Measurements from ENCODE around the gene GPR50. TPM values are rescaled to one million over a fixed set of nuclear protein-coding genes. Genes with fewer than 3 reads are reported as not detected.

The GPR50 gene
- not detected for total RNA-seq

- Histone ChIP-seq H3K36me3 (no peaks in the 10 kb centered on the region), H3K27ac (no peak within 1 kb of the TSS), H3K9me3 (peaks cover 0 to 5% (median 0%) of the 10 kb centered on the region in 4 donors), H3K4me3 (peak within 1 kb of the TSS in 1 of 4 donors; percentile 26), H3K4me1 (no peaks in the 10 kb centered on the region), H3K27me3 (no peaks in the 10 kb centered on the region)
- TF ChIP-seq CTCF (IDR thresholded peaks at IDR 0.05) (no peak), POLR2A (IDR thresholded peaks at IDR 0.05) (no peak)
- no peak for DNase-seq
Observed at GRCh38 chrX:151176231-151176750, at the start of gene GPR50. GPR50 (plus strand) TSS chrX:151176584; CDS start chrX:151176722, 138 bp downstream.

GRCh38 chrX:151132531-151132930 is 43.9 kb upstream of the GPR50 start:
- TF ChIP-seq POLR2A (IDR thresholded peaks at IDR 0.05) (no peak), CTCF (IDR thresholded peaks at IDR 0.05) (no peak)
- Histone ChIP-seq H3K4me1 (no peaks in the 10 kb centered on the region), H3K9me3 (no peaks in the 10 kb centered on the region), H3K27ac (no peak overlapping the region), H3K4me3 (no peak overlapping the region), H3K36me3 (no peaks in the 10 kb centered on the region), H3K27me3 (no peaks in the 10 kb centered on the region)
- DNase-seq = no peak

GRCh38 chrX:151151665-151152267 is 24.6 kb upstream of the GPR50 start:
- H3K4me1 ChIP-seq = no peaks in the 10 kb centered on the region
- no peaks in the 10 kb centered on the region for H3K27me3 ChIP-seq
- no peak overlapping the region for H3K4me3 ChIP-seq
- H3K27ac ChIP-seq = no peak overlapping the region
- H3K36me3 ChIP-seq = no peaks in the 10 kb centered on the region
- H3K9me3 ChIP-seq = no peaks in the 10 kb centered on the region
- DNase-seq = peak in 1 of 3 donors; percentile 65
- TF ChIP-seq CTCF (IDR thresholded peaks at IDR 0.05) = peak; percentile 29 to 77 (median 60)
- no peak for TF ChIP-seq POLR2A (IDR thresholded peaks at IDR 0.05)

GRCh38 chrX:151153086-151153485 is 23.3 kb upstream of the GPR50 start:
- no peaks in the 10 kb centered on the region for H3K27me3 ChIP-seq
- no peaks in the 10 kb centered on the region for H3K4me1 ChIP-seq
- H3K27ac ChIP-seq = no peak overlapping the region
- TF ChIP-seq POLR2A (IDR thresholded peaks at IDR 0.05) (no peak), CTCF (IDR thresholded peaks at IDR 0.05) (no peak)
- no peaks in the 10 kb centered on the region for H3K9me3 ChIP-seq
- H3K36me3 ChIP-seq = no peaks in the 10 kb centered on the region
- no peak for DNase-seq
- H3K4me3 ChIP-seq = no peak overlapping the region

GRCh38 chrX:151153667-151154066 is 22.7 kb upstream of the GPR50 start:
- H3K4me3 ChIP-seq = no peak overlapping the region
- H3K9me3 ChIP-seq = no peaks in the 10 kb centered on the region
- H3K4me1 ChIP-seq = no peaks in the 10 kb centered on the region
- no peaks in the 10 kb centered on the region for H3K27me3 ChIP-seq
- no peak overlapping the region for H3K27ac ChIP-seq
- no peak for TF ChIP-seq CTCF (IDR thresholded peaks at IDR 0.05)
- no peak for TF ChIP-seq POLR2A (IDR thresholded peaks at IDR 0.05)
- no peak for DNase-seq
- no peaks in the 10 kb centered on the region for H3K36me3 ChIP-seq
